K562 (cell line): Measurements from ENCODE around the gene ANXA9. TPM values are rescaled to one million over a fixed set of nuclear protein-coding genes. Genes with fewer than 3 reads are reported as not detected.

Experiments used
- CBX8 ChIP-seq: fragments of 200-600 bp; sonication (generic); IDR thresholded peaks from 2 replicates; pipeline ENCODE4 v1.6.1; 2012; ENCODE audit warnings: borderline replicate concordance, mixed run types, low read depth, mild to moderate bottlenecking, moderate library complexity, mixed read lengths, low read length, control low read depth, inconsistent platforms; ENCODE audit not compliant: poor library complexity, severe bottlenecking; ENCODE audit errors: extremely low read depth
- CSDE1 ChIP-seq, 2 experiments: fragments of 450-650 bp; IDR thresholded peaks; 2 replicates each; pipeline ENCODE4 v1.6.1; 2016; ENCODE audit warnings: mild to moderate bottlenecking in 1 of 2
- FIP1L1 ChIP-seq: fragments of 200-400 bp; formaldehyde crosslinking; IDR thresholded peaks from 2 replicates; pipeline ENCODE4 v1.6.1; 2018; ENCODE audit warnings: mild to moderate bottlenecking, low read depth, low read length; ENCODE audit not compliant: poor library complexity, severe bottlenecking
- KAT2B ChIP-seq: IDR thresholded peaks from one replicate; pipeline ENCODE4 v1.6.1; 2012; ENCODE audit warnings: low read depth, mild to moderate bottlenecking, control low read depth, inconsistent platforms, low read length, moderate library complexity
- NCOR1 ChIP-seq: fragments of 450-650 bp; IDR thresholded peaks from 2 replicates; pipeline ENCODE4 v1.6.1; 2016; ENCODE audit warnings: mild to moderate bottlenecking, moderate library complexity
- SP2 ChIP-seq: IDR thresholded peaks from 2 replicates; pipeline ENCODE4 v1.6.1; 2011; ENCODE audit warnings: mild to moderate bottlenecking, low read depth, low read length, moderate library complexity; ENCODE audit not compliant: poor library complexity, severe bottlenecking; ENCODE audit errors: extremely low read depth
- STAG1 ChIP-seq: sonication (generic); formaldehyde crosslinking; IDR thresholded peaks from 2 replicates; pipeline ENCODE4 v1.5.0; 2020; ENCODE audit warnings: missing genetic modification reagents, borderline replicate concordance
- ZNF124 ChIP-seq: sonication (generic); formaldehyde crosslinking; IDR thresholded peaks from 2 replicates; pipeline ENCODE4 v1.8.1; 2022; ENCODE audit warnings: missing genetic modification reagents
- ZNF165 ChIP-seq: fragments of 250-450 bp; sonication (Bioruptor Pico); IDR thresholded peaks from 2 replicates; pipeline ENCODE4 v1.4.0; 2020; ENCODE audit warnings: borderline replicate concordance
- ZNF354B ChIP-seq: fragments of 250-450 bp; sonication (Bioruptor Pico); IDR thresholded peaks from 2 replicates; pipeline ENCODE4 v1.4.0; 2020
- ZNF79 ChIP-seq: fragments of 250-450 bp; sonication (Bioruptor Pico); IDR thresholded peaks from 2 replicates; pipeline ENCODE4 v1.4.0; 2020; ENCODE audit warnings: low read depth, mild to moderate bottlenecking, moderate library complexity
- polyA plus RNA-seq, 8 experiments: library from polyadenylated mRNA; depleted of rRNA in 4 of 8; stranded (reverse) in 5 of 8; unstranded in 3 of 8; fragments of >200 nt; fragmentation: Nextera tagmentation in 2 of 8; fragmentation: Illumina TruSeq in 1 of 8; extraction: Ambion mirVana in 2 of 8; extraction: Trizol in 1 of 8; gene quantifications; 2 replicates each; pipeline versions ENCODE4 v1.2.1 to v1.2.3, GENCODE V29; 2011 to 2014; ENCODE audit warnings: inconsistent platforms in 1 of 8, missing spikeins in 1 of 8
- total RNA-seq, 7 experiments: library from RNA; depleted of rRNA in 6 of 7; stranded (reverse); fragments of >200 nt in 6 of 7; fragmentation: Illumina TruSeq in 2 of 7; extraction: Trizol in 2 of 7; gene quantifications; 2 replicates each; pipeline versions ENCODE4 v1.2.1 to v1.2.3, GENCODE V29; 2011 to 2021; ENCODE audit warnings: low replicate concordance in 1 of 7
- TF ChIP-seq, protein P1 (sequence below): sonication (generic); formaldehyde crosslinking; IDR thresholded peaks from 2 replicates; pipeline ENCODE4 v1.8.0; 2022; ENCODE audit warnings: mild to moderate bottlenecking, missing genetic modification reagents, borderline replicate concordance
- TF ChIP-seq, protein P2 (sequence below): fragments of 250-450 bp; sonication (Bioruptor Pico); IDR thresholded peaks from 2 replicates; pipeline ENCODE4 v1.4.0; 2020; ENCODE audit warnings: mild to moderate bottlenecking, moderate library complexity
- TF ChIP-seq, protein P3 (sequence below), 3 experiments: fragments of 200-800 bp in 1 of 3; sonication (Bioruptor generic) in 1 of 3; sonication (generic) in 1 of 3; formaldehyde crosslinking in 1 of 3; IDR thresholded peaks; 2 replicates each; pipeline versions ENCODE4 v1.6.1 to v1.8.0; 2016 to 2022; ENCODE audit warnings: mild to moderate bottlenecking in 2 of 3, missing compliant biosample characterization in 2 of 3, missing genetic modification characterization in 2 of 3, missing genetic modification reagents in 1 of 3

ANXA9 gene
- total and polyA plus RNA-seq, 9 of the 15 experiments (the other 6 are each of a cell fraction or from before 2014, with no cell fraction given), result 0.24 to 1.6 (median 0.57) TPM

DNA sequence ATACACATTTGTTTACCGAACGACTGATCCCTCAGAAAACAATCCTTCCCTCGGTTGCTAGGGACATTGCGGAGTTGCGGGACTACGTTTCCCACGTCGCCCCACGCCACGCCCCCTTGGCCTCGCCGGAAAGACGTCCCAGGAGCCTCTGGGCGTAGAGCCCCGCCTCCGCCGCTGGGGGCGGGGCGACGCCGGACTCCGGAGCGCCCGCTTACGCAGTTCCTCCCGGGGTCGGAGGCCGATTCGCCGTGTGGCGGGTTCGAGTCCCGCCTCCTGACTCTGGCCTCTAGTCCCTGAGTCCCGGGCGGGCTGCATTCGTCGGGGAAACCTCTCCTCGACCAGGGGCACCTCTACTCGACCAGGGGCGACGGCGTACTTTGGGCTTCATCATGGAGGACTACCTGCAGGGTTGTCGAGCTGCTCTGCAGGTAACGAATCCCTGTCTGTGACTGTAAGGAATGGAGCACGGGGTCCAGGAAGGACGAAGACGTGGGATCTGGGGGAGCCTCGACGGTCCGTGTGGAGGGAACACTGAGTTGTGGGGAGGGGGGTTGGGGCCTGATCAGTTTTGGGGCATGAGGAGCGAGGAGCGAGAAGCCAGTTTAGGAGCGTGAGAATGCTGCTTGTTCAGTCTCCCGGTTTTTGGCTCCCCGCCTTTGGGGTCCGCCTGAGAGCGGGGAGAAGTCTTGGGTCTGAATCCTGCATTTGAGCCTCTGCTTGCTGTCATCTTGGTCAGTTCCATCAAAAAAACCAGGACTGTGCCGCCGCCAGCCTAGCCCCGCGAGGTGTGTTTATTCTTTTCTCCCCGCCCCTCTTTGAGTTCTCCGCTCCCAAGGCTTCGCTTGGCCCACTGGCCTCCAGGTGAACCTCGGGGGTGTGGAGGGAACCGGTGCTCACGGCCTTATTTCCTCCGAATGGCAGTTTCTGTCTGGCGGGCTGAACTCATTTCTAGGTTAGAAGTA lies 26.4 kb downstream of the ANXA9 start, which contains the start of gene PRUNE1 (continued):
- TF ChIP-seq, protein P1, sequence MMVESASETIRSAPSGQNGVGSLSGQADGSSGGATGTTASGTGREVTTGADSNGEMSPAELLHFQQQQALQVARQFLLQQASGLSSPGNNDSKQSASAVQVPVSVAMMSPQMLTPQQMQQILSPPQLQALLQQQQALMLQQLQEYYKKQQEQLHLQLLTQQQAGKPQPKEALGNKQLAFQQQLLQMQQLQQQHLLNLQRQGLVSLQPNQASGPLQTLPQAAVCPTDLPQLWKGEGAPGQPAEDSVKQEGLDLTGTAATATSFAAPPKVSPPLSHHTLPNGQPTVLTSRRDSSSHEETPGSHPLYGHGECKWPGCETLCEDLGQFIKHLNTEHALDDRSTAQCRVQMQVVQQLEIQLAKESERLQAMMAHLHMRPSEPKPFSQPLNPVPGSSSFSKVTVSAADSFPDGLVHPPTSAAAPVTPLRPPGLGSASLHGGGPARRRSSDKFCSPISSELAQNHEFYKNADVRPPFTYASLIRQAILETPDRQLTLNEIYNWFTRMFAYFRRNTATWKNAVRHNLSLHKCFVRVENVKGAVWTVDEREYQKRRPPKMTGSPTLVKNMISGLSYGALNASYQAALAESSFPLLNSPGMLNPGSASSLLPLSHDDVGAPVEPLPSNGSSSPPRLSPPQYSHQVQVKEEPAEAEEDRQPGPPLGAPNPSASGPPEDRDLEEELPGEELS (CRISPR knock-in tag), result no peak
- no peak for TF ChIP-seq SP2
- TF ChIP-seq CBX8, result no peak
- TF ChIP-seq, protein P2, sequence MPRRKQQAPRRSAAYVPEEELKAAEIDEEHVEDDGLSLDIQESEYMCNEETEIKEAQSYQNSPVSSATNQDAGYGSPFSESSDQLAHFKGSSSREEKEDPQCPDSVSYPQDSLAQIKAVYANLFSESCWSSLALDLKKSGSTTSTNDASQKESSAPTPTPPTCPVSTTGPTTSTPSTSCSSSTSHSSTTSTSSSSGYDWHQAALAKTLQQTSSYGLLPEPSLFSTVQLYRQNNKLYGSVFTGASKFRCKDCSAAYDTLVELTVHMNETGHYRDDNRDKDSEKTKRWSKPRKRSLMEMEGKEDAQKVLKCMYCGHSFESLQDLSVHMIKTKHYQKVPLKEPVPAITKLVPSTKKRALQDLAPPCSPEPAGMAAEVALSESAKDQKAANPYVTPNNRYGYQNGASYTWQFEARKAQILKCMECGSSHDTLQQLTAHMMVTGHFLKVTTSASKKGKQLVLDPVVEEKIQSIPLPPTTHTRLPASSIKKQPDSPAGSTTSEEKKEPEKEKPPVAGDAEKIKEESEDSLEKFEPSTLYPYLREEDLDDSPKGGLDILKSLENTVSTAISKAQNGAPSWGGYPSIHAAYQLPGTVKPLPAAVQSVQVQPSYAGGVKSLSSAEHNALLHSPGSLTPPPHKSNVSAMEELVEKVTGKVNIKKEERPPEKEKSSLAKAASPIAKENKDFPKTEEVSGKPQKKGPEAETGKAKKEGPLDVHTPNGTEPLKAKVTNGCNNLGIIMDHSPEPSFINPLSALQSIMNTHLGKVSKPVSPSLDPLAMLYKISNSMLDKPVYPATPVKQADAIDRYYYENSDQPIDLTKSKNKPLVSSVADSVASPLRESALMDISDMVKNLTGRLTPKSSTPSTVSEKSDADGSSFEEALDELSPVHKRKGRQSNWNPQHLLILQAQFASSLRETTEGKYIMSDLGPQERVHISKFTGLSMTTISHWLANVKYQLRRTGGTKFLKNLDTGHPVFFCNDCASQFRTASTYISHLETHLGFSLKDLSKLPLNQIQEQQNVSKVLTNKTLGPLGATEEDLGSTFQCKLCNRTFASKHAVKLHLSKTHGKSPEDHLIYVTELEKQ (CRISPR knock-in tag), result no peak
- no peak for TF ChIP-seq FIP1L1
- no peak for TF ChIP-seq KAT2B
- no peak for TF ChIP-seq ZNF354B (CRISPR knock-in tag)
- no peak for TF ChIP-seq ZNF79 (CRISPR knock-in tag)
- no peak for TF ChIP-seq STAG1 (CRISPR knock-in tag)
- TF ChIP-seq, protein P3, sequence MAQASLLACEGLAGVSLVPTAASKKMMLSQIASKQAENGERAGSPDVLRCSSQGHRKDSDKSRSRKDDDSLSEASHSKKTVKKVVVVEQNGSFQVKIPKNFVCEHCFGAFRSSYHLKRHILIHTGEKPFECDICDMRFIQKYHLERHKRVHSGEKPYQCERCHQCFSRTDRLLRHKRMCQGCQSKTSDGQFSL (CRISPR knock-in tag; IDR thresholded peaks at IDR 0.05), result no peak
- TF ChIP-seq, protein P3 (tag; IDR thresholded peaks at IDR 0.05), result no peak
- no peak for TF ChIP-seq ZNF124 (CRISPR knock-in tag)
- TF ChIP-seq CSDE1 (IDR thresholded peaks at IDR 0.05), result no peak
- no peak for TF ChIP-seq ZNF165 (CRISPR knock-in tag)
- TF ChIP-seq NCOR1, result no peak
